Type B pancreatic cell (in vitro differentiated cells): ENCODE data around the gene NHSL1. TPM values are rescaled to one million over a fixed set of nuclear protein-coding genes. Genes with fewer than 3 reads are reported as not detected.

ENCODE experiments used
- DNase-seq: peaks from one replicate; pipeline ENCODE4 v3.0.0; 2021; ENCODE audit warnings: mixed read lengths; ENCODE audit not compliant: unreplicated experiment; ENCODE audit errors: extremely low spot score
- H3K27ac Mint-ChIP-seq: 2 replicates; pipeline ENCODE4 v1.8.0; 2021; ENCODE audit warnings: mild to moderate bottlenecking, mixed read lengths
- H3K27me3 Mint-ChIP-seq: 2 replicates; pipeline ENCODE4 v1.8.0; 2021; ENCODE audit warnings: mixed read lengths
- H3K36me3 Mint-ChIP-seq: 2 replicates; pipeline ENCODE4 v1.8.0; 2021; ENCODE audit warnings: mixed read lengths
- H3K4me1 Mint-ChIP-seq: one replicate; pipeline ENCODE4 v1.8.0; 2021; ENCODE audit warnings: mixed read lengths; ENCODE audit not compliant: unreplicated experiment
- H3K4me3 Mint-ChIP-seq: 2 replicates; pipeline ENCODE4 v1.8.0; 2021; ENCODE audit warnings: mild to moderate bottlenecking, mixed read lengths
- H3K9me3 Mint-ChIP-seq: 2 replicates; pipeline ENCODE4 v1.8.0; 2021; ENCODE audit warnings: mixed read lengths
- CTCF ChIP-seq: fragments of 200-600 bp; sonication (generic); conservative IDR thresholded peaks from 2 replicates; pipeline ENCODE4 v1.5.0; 2021; ENCODE audit warnings: antibody characterized with exemption, mild to moderate bottlenecking
- total RNA-seq: library from RNA; stranded (reverse); gene quantifications from 2 replicates; pipeline ENCODE4 v1.2.1, GENCODE V29; 2021; ENCODE audit warnings: low replicate concordance

The NHSL1 gene
- total RNA-seq, 1 donor from 2014 or later = 29.7 TPM

- peaks cover 37% of the 10 kb centered on the region for H3K4me1 Mint-ChIP-seq
- H3K27ac Mint-ChIP-seq = peak overlapping the region; percentile 83
- no peaks in the 10 kb centered on the region for H3K36me3 Mint-ChIP-seq
- no peak for DNase-seq
- peak overlapping the region; percentile 20 for H3K4me3 Mint-ChIP-seq
- H3K9me3 Mint-ChIP-seq = no peaks in the 10 kb centered on the region
- H3K27me3 Mint-ChIP-seq = no peaks in the 10 kb centered on the region
- no peak for TF ChIP-seq CTCF
These were observed 4.8 kb upstream of the NHSL1 start for GRCh38 chr6:138503881-138504680.

GRCh38 chr6:138502546-138502945 lies 3.3 kb upstream of the NHSL1 start:
- H3K9me3 Mint-ChIP-seq = no peaks in the 10 kb centered on the region
- TF ChIP-seq CTCF = no peak
- no peak for DNase-seq
- no peak overlapping the region for H3K27ac Mint-ChIP-seq
- no peaks in the 10 kb centered on the region for H3K27me3 Mint-ChIP-seq
- no peaks in the 10 kb centered on the region for H3K36me3 Mint-ChIP-seq
- H3K4me3 Mint-ChIP-seq = no peak overlapping the region
- H3K4me1 Mint-ChIP-seq = peaks cover 37% of the 10 kb centered on the region

- TF ChIP-seq CTCF = no peak
- peaks cover 35% of the 10 kb centered on the region for H3K4me1 Mint-ChIP-seq
These were observed 1.7 kb upstream of the NHSL1 start for GRCh38 chr6:138500867-138501446.

GRCh38 chr6:138500045-138500665 lies 861 bp upstream of the NHSL1 start:
- H3K9me3 Mint-ChIP-seq = no peaks in the 10 kb centered on the region

More at GRCh38 chr6:138500867-138501446, 1.7 kb upstream of the NHSL1 start:
- H3K4me3 Mint-ChIP-seq = no peak overlapping the region
- no peak overlapping the region for H3K27ac Mint-ChIP-seq
- H3K27me3 Mint-ChIP-seq = no peaks in the 10 kb centered on the region
- no peaks in the 10 kb centered on the region for H3K9me3 Mint-ChIP-seq
- DNase-seq = no peak
- no peaks in the 10 kb centered on the region for H3K36me3 Mint-ChIP-seq

More at GRCh38 chr6:138500045-138500665, 861 bp upstream of the NHSL1 start:
- Mint-ChIP-seq H3K27ac (peak overlapping the region; percentile 71), H3K27me3 (no peaks in the 10 kb centered on the region), H3K4me1 (peaks cover 35% of the 10 kb centered on the region), H3K4me3 (peak overlapping the region; percentile 79), H3K36me3 (peaks cover 4% of the 10 kb centered on the region)
- no peak for TF ChIP-seq CTCF
- DNase-seq = no peak
